ENCODE measurements around the gene COX5B.
A peak's percentile ranks its signal among the peaks of the same experiment; 100 is the strongest.
"Not testable (repeated sequence)": the region's sequence is repeated elsewhere in the genome, so short reads cannot be mapped to it uniquely, and the experiment has no call there.

Gene COX5B

GRCh38 chr2:97675430-97676113 lies 29.7 kb downstream of the COX5B start:
- DNase-seq, result no peak

GRCh38 chr2:97676620-97677019 lies 30.8 kb downstream of the COX5B start:
- no peak for DNase-seq

GRCh38 chr2:97677480-97677879 lies 31.6 kb downstream of the COX5B start:
- DNase-seq, result no peak

- DNase-seq, result no peak
These were observed 32.4 kb downstream of the COX5B start for GRCh38 chr2:97678298-97678697.

- not testable (repeated sequence) for DNase-seq
These were observed 41.4 kb downstream of the COX5B start for GRCh38 chr2:97687235-97687634.

- no peak for DNase-seq
These were observed 42.4 kb downstream of the COX5B start for GRCh38 chr2:97688062-97688827.

- DNase-seq, result no peak
These were observed 45.3 kb downstream of the COX5B start for GRCh38 chr2:97691166-97691565.

GRCh38 chr2:97693476-97693875 lies 47.6 kb downstream of the COX5B start:
- DNase-seq, result no peak

- DNase-seq, result no peak
These were observed 49.9 kb downstream of the COX5B start for GRCh38 chr2:97695744-97696143.

GRCh38 chr2:97697252-97698235 lies 51.7 kb downstream of the COX5B start:
- DNase-seq, result peak; percentile 87 to 90
